ENCODE measurements around the gene FAM156B.
"Not testable (repeated sequence)": the region's sequence is repeated elsewhere in the genome, so short reads cannot be mapped to it uniquely, and the experiment has no call there.

FAM156B gene

GRCh38 chrX:52896855-52897709 is at the start of gene FAM156B:
FAM156B (plus strand) TSS chrX:52897330; CDS start chrX:52907226, 9,896 bp downstream.
- not testable (repeated sequence) for DNase-seq

- no peak for DNase-seq
Observed at GRCh38 chrX:52852110-52852860, 44.8 kb upstream of the FAM156B start.

GRCh38 chrX:52856991-52857525 is 40.1 kb upstream of the FAM156B start:
- DNase-seq = not testable (repeated sequence)

GRCh38 chrX:52865343-52865998 is 31.7 kb upstream of the FAM156B start:
- no peak for DNase-seq

GRCh38 chrX:52867610-52868348 is 29.4 kb upstream of the FAM156B start, which contains the start of gene XAGE3:
XAGE3 (minus strand) TSS chrX:52868083; CDS start chrX:52867133, 950 bp downstream.
- DNase-seq = no peak

- no peak for DNase-seq
Observed at GRCh38 chrX:52870046-52870445, 27.1 kb upstream of the FAM156B start.

- DNase-seq = not testable (repeated sequence)
Observed at GRCh38 chrX:52873825-52874224, 23.3 kb upstream of the FAM156B start.

GRCh38 chrX:52874661-52875060 is 22.5 kb upstream of the FAM156B start:
- no peak for DNase-seq

- not testable (repeated sequence) for DNase-seq
Observed at GRCh38 chrX:52875436-52875835, 21.7 kb upstream of the FAM156B start.

GRCh38 chrX:52876386-52876785 is 20.7 kb upstream of the FAM156B start:
- DNase-seq = not testable (repeated sequence)

- DNase-seq = not testable (repeated sequence)
Observed at GRCh38 chrX:52887459-52887858, 9.7 kb upstream of the FAM156B start.

- DNase-seq = not testable (repeated sequence)
Observed at GRCh38 chrX:52888090-52888489, 9.0 kb upstream of the FAM156B start.

GRCh38 chrX:52896438-52896837 is 692 bp upstream of the FAM156B start:
- DNase-seq = not testable (repeated sequence)

- not testable (repeated sequence) for DNase-seq
Observed at GRCh38 chrX:52905531-52905930, 8.4 kb downstream of the FAM156B start.

- not testable (repeated sequence) for DNase-seq
Observed at GRCh38 chrX:52906072-52906471, 8.9 kb downstream of the FAM156B start.

- not testable (repeated sequence) for DNase-seq
Observed at GRCh38 chrX:52907137-52907536, 10.0 kb downstream of the FAM156B start.

GRCh38 chrX:52907900-52908299 is 10.8 kb downstream of the FAM156B start:
- DNase-seq = not testable (repeated sequence)

- not testable (repeated sequence) for DNase-seq
Observed at GRCh38 chrX:52909313-52909969, 12.3 kb downstream of the FAM156B start.

GRCh38 chrX:52913681-52914080 is 16.6 kb downstream of the FAM156B start:
- DNase-seq = not testable (repeated sequence)

- not testable (repeated sequence) for DNase-seq
Observed at GRCh38 chrX:52914704-52915103, 17.6 kb downstream of the FAM156B start.

- DNase-seq = no peak
Observed at GRCh38 chrX:52923781-52924241, 26.7 kb downstream of the FAM156B start.

Data from cortex of kidney (tissue), 1 donor.